ENCODE results near the gene PTPRM.
"Not testable (repeated sequence)": the region's sequence is repeated elsewhere in the genome, so short reads cannot be mapped to it uniquely, and the experiment has no call there.

PTPRM gene

GRCh38 chr18:7957297-7957696 lies 390.2 kb downstream of the PTPRM start:
- no peak for DNase-seq

GRCh38 chr18:7958081-7958896 lies 391.2 kb downstream of the PTPRM start:
- no peak for DNase-seq

- no peak for DNase-seq
These were observed 391.7 kb downstream of the PTPRM start for GRCh38 chr18:7958897-7959146.

- DNase-seq: not testable (repeated sequence)
These were observed 399.6 kb downstream of the PTPRM start for GRCh38 chr18:7966682-7967081.

GRCh38 chr18:7974200-7974874 lies 407.2 kb downstream of the PTPRM start:
- DNase-seq: no peak

- DNase-seq: no peak
These were observed 410.8 kb downstream of the PTPRM start for GRCh38 chr18:7977897-7978296.

GRCh38 chr18:7978834-7979233 lies 411.7 kb downstream of the PTPRM start:
- DNase-seq: no peak

GRCh38 chr18:7979714-7980113 lies 412.6 kb downstream of the PTPRM start:
- DNase-seq: no peak

- peak in 1 of 3 donors; percentile 1 for DNase-seq
These were observed 413.0 kb downstream of the PTPRM start for GRCh38 chr18:7980136-7980535.

- DNase-seq: no peak
These were observed 413.5 kb downstream of the PTPRM start for GRCh38 chr18:7980656-7981055.

GRCh38 chr18:7982216-7982615 lies 415.1 kb downstream of the PTPRM start:
- no peak for DNase-seq

GRCh38 chr18:7987284-7987976 lies 420.3 kb downstream of the PTPRM start:
- no peak for DNase-seq

GRCh38 chr18:7990670-7991069 lies 423.6 kb downstream of the PTPRM start:
- no peak for DNase-seq

- DNase-seq: no peak
These were observed 434.7 kb downstream of the PTPRM start for GRCh38 chr18:8001711-8002301.

- DNase-seq: no peak
These were observed 437.0 kb downstream of the PTPRM start for GRCh38 chr18:8003878-8004675.

- no peak for DNase-seq
These were observed 437.7 kb downstream of the PTPRM start for GRCh38 chr18:8004792-8005191.

- DNase-seq: no peak
These were observed 438.9 kb downstream of the PTPRM start for GRCh38 chr18:8005870-8006569.

- no peak for DNase-seq
These were observed 439.9 kb downstream of the PTPRM start for GRCh38 chr18:8006979-8007378.

GRCh38 chr18:8008033-8008432 lies 440.9 kb downstream of the PTPRM start:
- no peak for DNase-seq

- DNase-seq: no peak
These were observed 444.2 kb downstream of the PTPRM start for GRCh38 chr18:8011361-8011760.

- DNase-seq: no peak
These were observed 444.8 kb downstream of the PTPRM start for GRCh38 chr18:8011906-8012305.

GRCh38 chr18:8018701-8019331 lies 451.7 kb downstream of the PTPRM start:
- no peak for DNase-seq
